Measurements from ENCODE around the gene SMPD3.

SMPD3 gene

GRCh38 chr16:68369168-68369567 lies 79.1 kb downstream of the SMPD3 start:
- no peak for DNase-seq (ENCODE audit: low spot score)

GRCh38 chr16:68368301-68368888 lies 79.9 kb downstream of the SMPD3 start:
- DNase-seq (ENCODE audit: low spot score), result no peak

- no peak for DNase-seq (ENCODE audit: low spot score)
Observed at GRCh38 chr16:68367891-68368290, 80.4 kb downstream of the SMPD3 start.

GRCh38 chr16:68367440-68367839 lies 80.9 kb downstream of the SMPD3 start:
- no peak for DNase-seq (ENCODE audit: low spot score)

- DNase-seq (ENCODE audit: low spot score), result peak; percentile 67
Observed at GRCh38 chr16:68367030-68367429, 81.3 kb downstream of the SMPD3 start.

GRCh38 chr16:68366062-68366461 lies 82.2 kb downstream of the SMPD3 start:
- DNase-seq (ENCODE audit: low spot score), result no peak

GRCh38 chr16:68365167-68365817 lies 83.0 kb downstream of the SMPD3 start:
- peak; percentile 34 for DNase-seq (ENCODE audit: low spot score)

- DNase-seq (ENCODE audit: low spot score), result peak; percentile 40
Observed at GRCh38 chr16:68364561-68364998, 83.7 kb downstream of the SMPD3 start.

GRCh38 chr16:68363658-68364521 lies 84.4 kb downstream of the SMPD3 start:
- peak; percentile 45 for DNase-seq (ENCODE audit: low spot score)

GRCh38 chr16:68362947-68363657 lies 85.2 kb downstream of the SMPD3 start:
- DNase-seq (ENCODE audit: low spot score), result no peak

GRCh38 chr16:68362262-68362913 lies 85.9 kb downstream of the SMPD3 start:
- no peak for DNase-seq (ENCODE audit: low spot score)

- no peak for DNase-seq (ENCODE audit: low spot score)
Observed at GRCh38 chr16:68361485-68361884, 86.8 kb downstream of the SMPD3 start.

GRCh38 chr16:68360956-68361355 lies 87.4 kb downstream of the SMPD3 start:
- no peak for DNase-seq (ENCODE audit: low spot score)

GRCh38 chr16:68360547-68360946 lies 87.8 kb downstream of the SMPD3 start:
- DNase-seq (ENCODE audit: low spot score), result no peak

GRCh38 chr16:68359398-68360191 lies 88.7 kb downstream of the SMPD3 start:
- no peak for DNase-seq (ENCODE audit: low spot score)

GRCh38 chr16:68358951-68359350 lies 89.4 kb downstream of the SMPD3 start:
- no peak for DNase-seq (ENCODE audit: low spot score)

GRCh38 chr16:68357923-68358322 lies 90.4 kb downstream of the SMPD3 start:
- no peak for DNase-seq (ENCODE audit: low spot score)

- DNase-seq (ENCODE audit: low spot score), result no peak
Observed at GRCh38 chr16:68357521-68357922, 90.8 kb downstream of the SMPD3 start.

GRCh38 chr16:68356919-68357286 lies 91.4 kb downstream of the SMPD3 start:
- no peak for DNase-seq (ENCODE audit: low spot score)

GRCh38 chr16:68356249-68356918 lies 91.9 kb downstream of the SMPD3 start:
- no peak for DNase-seq (ENCODE audit: low spot score)

Data from hepatic stellate cell (primary cell).